GM23338 (cell line): Measurements from ENCODE around the gene CA4.

Source experiments
- CREB1 ChIP-seq: fragments of 250-450 bp; sonication (Bioruptor Pico); IDR thresholded peaks from 2 replicates; pipeline ENCODE4 v1.5.0; 2020; ENCODE audit warnings: low read depth, mild to moderate bottlenecking, moderate library complexity
- EZH2 ChIP-seq: fragments of 200-600 bp; sonication (generic); IDR thresholded peaks from one replicate; pipeline ENCODE4 v1.8.0; 2017; ENCODE audit warnings: antibody characterized with exemption, mild to moderate bottlenecking, low read depth; ENCODE audit not compliant: unreplicated experiment
- EZH2phosphoT487 ChIP-seq: fragments of 200-600 bp; sonication (generic); IDR thresholded peaks from one replicate; pipeline ENCODE4 v1.8.1; 2018; ENCODE audit warnings: antibody characterized with exemption; ENCODE audit not compliant: unreplicated experiment
- POLR2AphosphoS5 ChIP-seq: IDR thresholded peaks from 2 replicates; pipeline ENCODE4 v1.6.1; 2016; ENCODE audit warnings: antibody characterized with exemption, low read depth
- TF ChIP-seq, protein P1 (sequence below), 2 experiments: fragments of 200-600 bp in 1 of 2; sonication (generic) in 1 of 2; conservative IDR thresholded peaks; 2 replicates each; pipeline versions ENCODE4 v1.5.1 to v1.6.1; 2016 to 2017; ENCODE audit warnings: antibody characterized with exemption in 2 of 2, low read depth in 2 of 2, mild to moderate bottlenecking in 2 of 2, moderate library complexity in 1 of 2
- TF ChIP-seq, protein P2 (sequence below): IDR thresholded peaks from one replicate; pipeline ENCODE4 v1.6.1; 2018; ENCODE audit warnings: antibody characterized with exemption; ENCODE audit not compliant: unreplicated experiment

DNA sequence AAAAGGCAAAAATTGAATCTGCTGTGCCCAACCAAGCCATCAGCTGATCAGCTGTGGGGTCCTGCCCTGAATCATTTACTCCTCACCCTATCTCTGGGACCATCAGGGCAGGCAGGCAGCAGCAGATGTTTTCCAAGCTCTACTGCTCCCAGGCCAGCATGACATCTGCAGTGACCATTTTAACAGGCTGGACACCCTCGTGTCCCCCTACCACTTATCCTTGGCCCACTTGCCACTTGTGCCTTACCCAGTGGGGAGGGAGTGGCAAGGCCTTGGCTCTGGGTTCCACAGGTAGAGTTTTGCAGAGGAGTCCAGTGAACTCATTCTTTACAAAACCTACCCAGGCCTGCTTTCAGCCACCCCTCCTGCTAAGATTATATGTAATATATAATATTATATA is 12.0 kb upstream of the CA4 start:
- TF ChIP-seq, protein P1, sequence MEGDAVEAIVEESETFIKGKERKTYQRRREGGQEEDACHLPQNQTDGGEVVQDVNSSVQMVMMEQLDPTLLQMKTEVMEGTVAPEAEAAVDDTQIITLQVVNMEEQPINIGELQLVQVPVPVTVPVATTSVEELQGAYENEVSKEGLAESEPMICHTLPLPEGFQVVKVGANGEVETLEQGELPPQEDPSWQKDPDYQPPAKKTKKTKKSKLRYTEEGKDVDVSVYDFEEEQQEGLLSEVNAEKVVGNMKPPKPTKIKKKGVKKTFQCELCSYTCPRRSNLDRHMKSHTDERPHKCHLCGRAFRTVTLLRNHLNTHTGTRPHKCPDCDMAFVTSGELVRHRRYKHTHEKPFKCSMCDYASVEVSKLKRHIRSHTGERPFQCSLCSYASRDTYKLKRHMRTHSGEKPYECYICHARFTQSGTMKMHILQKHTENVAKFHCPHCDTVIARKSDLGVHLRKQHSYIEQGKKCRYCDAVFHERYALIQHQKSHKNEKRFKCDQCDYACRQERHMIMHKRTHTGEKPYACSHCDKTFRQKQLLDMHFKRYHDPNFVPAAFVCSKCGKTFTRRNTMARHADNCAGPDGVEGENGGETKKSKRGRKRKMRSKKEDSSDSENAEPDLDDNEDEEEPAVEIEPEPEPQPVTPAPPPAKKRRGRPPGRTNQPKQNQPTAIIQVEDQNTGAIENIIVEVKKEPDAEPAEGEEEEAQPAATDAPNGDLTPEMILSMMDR (conservative IDR thresholded peaks at IDR 0.05; ENCODE audit: low read depth in 2 of 2): no peak
- TF ChIP-seq POLR2AphosphoS5: no peak
- TF ChIP-seq, protein P2, sequence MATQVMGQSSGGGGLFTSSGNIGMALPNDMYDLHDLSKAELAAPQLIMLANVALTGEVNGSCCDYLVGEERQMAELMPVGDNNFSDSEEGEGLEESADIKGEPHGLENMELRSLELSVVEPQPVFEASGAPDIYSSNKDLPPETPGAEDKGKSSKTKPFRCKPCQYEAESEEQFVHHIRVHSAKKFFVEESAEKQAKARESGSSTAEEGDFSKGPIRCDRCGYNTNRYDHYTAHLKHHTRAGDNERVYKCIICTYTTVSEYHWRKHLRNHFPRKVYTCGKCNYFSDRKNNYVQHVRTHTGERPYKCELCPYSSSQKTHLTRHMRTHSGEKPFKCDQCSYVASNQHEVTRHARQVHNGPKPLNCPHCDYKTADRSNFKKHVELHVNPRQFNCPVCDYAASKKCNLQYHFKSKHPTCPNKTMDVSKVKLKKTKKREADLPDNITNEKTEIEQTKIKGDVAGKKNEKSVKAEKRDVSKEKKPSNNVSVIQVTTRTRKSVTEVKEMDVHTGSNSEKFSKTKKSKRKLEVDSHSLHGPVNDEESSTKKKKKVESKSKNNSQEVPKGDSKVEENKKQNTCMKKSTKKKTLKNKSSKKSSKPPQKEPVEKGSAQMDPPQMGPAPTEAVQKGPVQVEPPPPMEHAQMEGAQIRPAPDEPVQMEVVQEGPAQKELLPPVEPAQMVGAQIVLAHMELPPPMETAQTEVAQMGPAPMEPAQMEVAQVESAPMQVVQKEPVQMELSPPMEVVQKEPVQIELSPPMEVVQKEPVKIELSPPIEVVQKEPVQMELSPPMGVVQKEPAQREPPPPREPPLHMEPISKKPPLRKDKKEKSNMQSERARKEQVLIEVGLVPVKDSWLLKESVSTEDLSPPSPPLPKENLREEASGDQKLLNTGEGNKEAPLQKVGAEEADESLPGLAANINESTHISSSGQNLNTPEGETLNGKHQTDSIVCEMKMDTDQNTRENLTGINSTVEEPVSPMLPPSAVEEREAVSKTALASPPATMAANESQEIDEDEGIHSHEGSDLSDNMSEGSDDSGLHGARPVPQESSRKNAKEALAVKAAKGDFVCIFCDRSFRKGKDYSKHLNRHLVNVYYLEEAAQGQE: no peak
- TF ChIP-seq EZH2: no peak
- no peak for TF ChIP-seq EZH2phosphoT487
- no peak for TF ChIP-seq CREB1
